ENCODE results near the gene MGA.
A peak's percentile ranks its signal among the peaks of the same experiment; 100 is the strongest.

The MGA gene

DNA sequence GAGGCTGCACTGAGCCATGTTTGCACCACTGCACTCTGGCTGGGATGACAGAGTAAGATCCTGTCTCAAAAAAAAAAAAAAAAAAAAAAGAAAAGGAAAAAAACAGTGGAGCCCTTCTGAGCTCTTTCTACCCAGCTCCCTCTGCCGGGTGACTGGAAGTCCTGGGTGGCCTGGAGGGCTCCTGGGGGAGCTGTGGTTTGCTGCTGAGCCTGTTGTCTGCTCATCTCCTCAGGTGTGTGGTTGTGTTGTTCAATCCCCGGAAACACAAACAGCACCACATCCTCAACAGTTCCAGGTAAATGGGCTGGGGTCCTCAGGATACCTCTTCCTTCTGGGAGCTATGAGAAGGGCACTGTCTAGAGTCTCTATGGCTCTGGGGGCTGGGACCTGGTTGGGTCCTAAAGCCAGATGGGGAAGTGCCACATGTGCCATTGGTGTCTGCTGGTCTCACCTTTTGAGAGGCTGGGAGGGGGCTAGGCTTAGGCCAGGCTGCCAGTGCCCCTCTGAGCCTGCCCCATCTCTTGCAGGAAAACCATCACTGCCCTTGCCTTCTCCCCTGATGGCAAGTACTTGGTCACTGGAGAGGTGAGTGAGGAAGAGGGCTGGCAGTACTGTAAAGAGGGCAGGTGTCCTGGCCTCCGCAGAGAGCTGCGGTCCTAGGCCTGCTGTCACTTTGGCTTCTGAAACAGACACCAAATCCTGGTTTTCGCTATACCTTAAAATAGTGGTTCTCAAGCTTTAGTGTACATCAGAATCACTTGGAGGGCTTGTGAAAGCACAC, 150.6 kb downstream of the MGA start:
- no peak for DNase-seq

GRCh38 chr15:41811432-41812195, 151.4 kb downstream of the MGA start:
- peak; percentile 88 for DNase-seq

- DNase-seq: no peak
Observed at GRCh38 chr15:41812820-41813375, 152.7 kb downstream of the MGA start.

DNA sequence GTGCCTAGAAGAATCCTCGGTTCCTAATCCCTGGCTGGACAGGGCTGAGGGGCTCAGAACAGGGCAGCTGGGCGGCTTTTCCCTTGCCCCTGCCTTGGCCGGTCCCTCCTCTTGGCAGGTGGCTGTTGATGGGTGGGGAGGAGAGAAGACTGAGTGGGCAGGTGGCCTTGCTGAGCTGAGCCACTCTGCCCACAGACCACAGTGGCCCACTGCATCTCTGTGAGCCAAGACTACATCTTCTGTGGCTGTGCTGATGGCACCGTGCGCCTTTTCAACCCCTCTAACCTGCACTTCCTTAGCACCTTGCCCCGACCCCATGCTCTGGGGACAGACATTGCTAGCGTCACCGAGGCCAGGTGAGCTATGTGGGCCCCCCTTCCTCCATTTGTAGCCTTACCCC, 153.2 kb downstream of the MGA start:
- DNase-seq: no peak

DNA sequence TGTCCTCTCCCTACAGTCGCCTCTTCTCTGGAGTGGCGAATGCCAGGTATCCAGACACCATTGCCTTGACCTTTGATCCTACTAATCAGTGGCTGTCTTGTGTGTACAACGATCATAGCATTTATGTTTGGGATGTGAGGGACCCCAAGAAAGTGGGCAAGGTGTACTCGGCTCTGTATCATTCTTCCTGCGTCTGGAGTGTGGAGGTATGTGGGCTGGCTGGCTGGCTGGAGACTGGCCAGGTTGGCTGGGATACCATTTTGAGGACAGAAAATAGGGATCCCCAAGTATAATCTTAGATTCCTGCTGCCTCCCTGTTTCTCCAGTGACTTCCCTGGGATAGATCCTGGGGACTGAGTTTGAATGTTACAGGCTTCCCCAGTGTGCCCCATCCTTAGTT, 154.3 kb downstream of the MGA start:
- no peak for DNase-seq

DNA sequence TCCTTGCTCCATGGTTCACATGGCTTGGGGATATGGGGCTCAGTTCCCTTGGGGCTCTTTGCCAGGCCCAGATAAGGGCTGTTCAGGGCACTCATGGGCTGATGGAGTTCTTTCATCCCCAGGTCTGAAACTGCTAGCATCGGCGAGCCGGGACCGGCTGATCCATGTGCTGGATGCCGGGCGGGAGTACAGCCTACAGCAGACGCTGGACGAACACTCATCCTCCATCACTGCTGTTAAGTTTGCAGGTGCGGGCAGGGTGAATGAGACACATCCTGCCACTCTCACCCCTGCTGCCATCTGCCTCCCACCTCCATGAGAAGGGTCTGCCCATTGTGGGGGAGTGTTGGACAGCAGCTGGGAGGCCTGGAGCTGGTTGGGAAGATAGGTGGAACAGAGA, 156.6 kb downstream of the MGA start:
- DNase-seq: no peak

DNA sequence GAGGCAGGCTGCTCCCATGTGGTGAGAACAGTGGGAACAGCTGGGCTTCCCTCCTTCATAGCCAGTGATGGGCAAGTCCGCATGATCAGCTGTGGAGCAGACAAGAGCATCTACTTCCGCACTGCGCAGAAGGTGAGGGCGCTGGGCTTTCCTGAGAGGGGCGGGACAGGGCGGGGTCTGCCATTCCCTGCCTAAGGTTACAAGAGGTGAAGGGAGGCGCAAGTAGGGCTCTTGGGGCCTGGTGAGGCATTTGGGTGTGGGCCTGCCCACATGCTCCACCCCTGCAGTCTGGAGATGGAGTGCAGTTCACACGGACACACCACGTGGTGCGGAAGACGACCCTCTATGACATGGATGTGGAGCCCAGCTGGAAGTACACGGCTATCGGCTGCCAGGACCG, 157.1 kb downstream of the MGA start:
- DNase-seq: no peak

DNA sequence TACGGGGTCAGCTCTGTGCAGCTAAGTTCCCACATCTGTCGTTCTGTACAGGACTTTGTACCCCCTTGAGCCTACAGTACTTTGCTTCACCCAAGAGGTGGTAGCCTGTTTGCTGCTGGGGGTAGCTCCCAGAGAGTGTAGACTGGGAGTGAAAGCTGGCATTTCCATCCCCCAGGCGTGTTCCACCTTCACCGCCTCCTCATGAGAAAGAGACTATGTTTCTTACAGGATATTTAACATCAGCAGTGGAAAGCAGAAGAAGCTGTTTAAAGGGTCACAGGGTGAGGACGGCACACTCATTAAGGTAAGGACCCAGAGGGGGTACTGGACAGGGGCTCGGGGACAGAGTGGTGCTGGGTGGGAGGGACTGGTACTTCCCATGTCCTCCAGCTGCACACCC, 157.6 kb downstream of the MGA start:
- DNase-seq: no peak

DNA sequence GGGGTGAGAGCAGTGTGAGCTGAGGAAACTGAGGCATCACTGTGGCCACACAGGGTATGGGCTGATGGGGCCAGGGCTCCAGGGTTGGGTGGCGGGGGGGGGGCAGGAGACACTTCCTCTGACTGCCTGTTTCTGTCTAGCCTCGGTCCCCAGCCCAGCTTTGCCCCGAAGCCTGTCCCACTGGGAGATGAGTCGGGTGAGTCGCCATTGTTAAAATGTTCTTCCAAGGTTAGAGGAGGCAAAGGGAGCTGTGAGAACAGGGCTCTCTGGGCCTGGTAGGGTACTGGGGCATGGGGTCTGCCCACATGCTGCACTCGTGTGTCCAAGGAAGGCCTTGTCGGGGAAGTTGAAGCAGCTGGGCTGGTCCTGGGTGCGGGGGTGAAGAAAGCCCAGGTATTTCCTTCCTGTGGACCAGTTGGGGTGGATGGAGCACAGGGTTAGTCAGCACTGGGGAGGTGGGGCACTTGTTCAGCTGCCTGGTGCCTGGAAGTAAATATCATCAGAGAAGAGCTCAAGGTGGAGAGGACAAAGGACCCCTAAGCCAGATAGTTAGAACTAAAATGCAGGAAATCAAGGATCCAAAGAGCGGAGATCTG, 159.3 kb downstream of the MGA start:
- no peak for DNase-seq

- DNase-seq: no peak
Observed at GRCh38 chr15:41820791-41821423, 160.7 kb downstream of the MGA start.

GRCh38 chr15:41821831-41822230, 161.6 kb downstream of the MGA start:
- no peak for DNase-seq

GRCh38 chr15:41822471-41822870, 162.3 kb downstream of the MGA start:
- no peak for DNase-seq

Measured in CD4-positive, alpha-beta T cell treated with Interleukin-17A for 4 hours (primary cell).